Islet precursor cell (in vitro differentiated cells): Measurements from ENCODE around the gene SRP68.
A peak's percentile ranks its signal among the peaks of the same experiment; 100 is the strongest.
"Not testable (repeated sequence)": the region's sequence is repeated elsewhere in the genome, so short reads cannot be mapped to it uniquely, and the experiment has no call there.

ENCODE experiments used
- DNase-seq: peaks from one replicate; pipeline ENCODE4 v3.0.0-alpha.2; 2018

Gene SRP68

GRCh38 chr17:76076765-76077583 is 4.7 kb upstream of the SRP68 start:
- DNase-seq = peak; percentile 61

GRCh38 chr17:76076146-76076764 is 3.9 kb upstream of the SRP68 start:
- DNase-seq = peak; percentile 67

- peak; percentile 76 for DNase-seq
Observed at GRCh38 chr17:76075364-76076145, 3.2 kb upstream of the SRP68 start.

- DNase-seq = peak; percentile 68
Observed at GRCh38 chr17:76074390-76075363, 2.4 kb upstream of the SRP68 start, which contains the start of gene GALR2. Gene GALR2, plus strand, starts transcription at chr17:76074781. Its CDS starts 103 bp downstream, at chr17:76074884.

- DNase-seq = no peak
Observed at GRCh38 chr17:76071531-76072147, 678 bp downstream of the SRP68 start.

GRCh38 chr17:76065775-76066174 is 6.5 kb downstream of the SRP68 start:
- no peak for DNase-seq

GRCh38 chr17:76063875-76064546 is 8.3 kb downstream of the SRP68 start:
- DNase-seq = no peak

- DNase-seq = not testable (repeated sequence)
Observed at GRCh38 chr17:76058264-76058663, 14.1 kb downstream of the SRP68 start.

- DNase-seq = no peak
Observed at GRCh38 chr17:76056882-76057281, 15.4 kb downstream of the SRP68 start.

GRCh38 chr17:76054112-76054476 is 18.2 kb downstream of the SRP68 start:
- no peak for DNase-seq

- no peak for DNase-seq
Observed at GRCh38 chr17:76053246-76054111, 18.8 kb downstream of the SRP68 start.

- no peak for DNase-seq
Observed at GRCh38 chr17:76051561-76051960, 20.8 kb downstream of the SRP68 start.

GRCh38 chr17:76050538-76051467 is 21.5 kb downstream of the SRP68 start:
- no peak for DNase-seq

- no peak for DNase-seq
Observed at GRCh38 chr17:76049836-76050537, 22.3 kb downstream of the SRP68 start.

GRCh38 chr17:76049239-76049638 is 23.1 kb downstream of the SRP68 start:
- no peak for DNase-seq

GRCh38 chr17:76048711-76049110 is 23.6 kb downstream of the SRP68 start:
- DNase-seq = no peak

GRCh38 chr17:76048025-76048605 is 24.2 kb downstream of the SRP68 start:
- DNase-seq = no peak

- no peak for DNase-seq
Observed at GRCh38 chr17:76046064-76046463, 26.3 kb downstream of the SRP68 start.
